Measurements from ENCODE around the gene SHMT2. TPM values are rescaled to one million over a fixed set of nuclear protein-coding genes. Genes with fewer than 3 reads are reported as not detected.

SHMT2 gene
- total RNA-seq, 1 donor from 2014 or later = 118 TPM

DNA sequence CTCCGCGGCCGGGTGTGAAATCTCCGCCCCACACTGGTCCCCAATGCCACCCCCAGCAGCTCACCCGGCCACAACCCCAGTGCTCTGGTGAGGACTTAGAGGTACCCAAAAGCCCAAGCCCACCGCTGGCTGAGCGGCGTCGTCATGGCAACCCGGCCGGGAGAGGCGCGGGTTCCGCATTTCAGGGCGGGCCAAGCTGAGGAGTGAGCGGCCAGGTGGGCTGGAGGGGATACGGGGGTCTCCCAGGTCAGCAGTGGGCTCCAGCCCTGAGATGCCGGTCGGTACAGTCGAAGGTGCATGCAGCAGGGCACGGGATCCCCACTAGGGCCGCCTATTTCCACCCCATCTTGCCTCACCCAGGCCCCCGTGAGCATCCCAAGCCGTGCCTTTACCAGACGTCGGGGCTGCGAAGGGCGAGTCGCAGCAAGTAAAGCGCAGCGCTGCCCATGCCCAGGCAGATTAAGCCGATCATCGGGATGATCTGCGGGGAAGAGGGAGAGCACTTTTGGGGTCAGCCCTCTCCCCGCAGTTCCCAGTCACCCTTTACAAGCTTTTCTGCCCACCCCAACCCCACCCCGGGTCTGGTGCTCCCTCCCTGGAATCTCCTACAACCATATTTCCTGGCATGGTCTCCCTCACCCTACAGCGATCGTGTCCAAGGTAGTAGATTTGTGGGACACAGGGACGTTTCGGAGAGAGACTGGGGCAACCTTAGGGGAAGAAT, 6.9 kb downstream of the SHMT2 start:
- TF ChIP-seq, protein P1, sequence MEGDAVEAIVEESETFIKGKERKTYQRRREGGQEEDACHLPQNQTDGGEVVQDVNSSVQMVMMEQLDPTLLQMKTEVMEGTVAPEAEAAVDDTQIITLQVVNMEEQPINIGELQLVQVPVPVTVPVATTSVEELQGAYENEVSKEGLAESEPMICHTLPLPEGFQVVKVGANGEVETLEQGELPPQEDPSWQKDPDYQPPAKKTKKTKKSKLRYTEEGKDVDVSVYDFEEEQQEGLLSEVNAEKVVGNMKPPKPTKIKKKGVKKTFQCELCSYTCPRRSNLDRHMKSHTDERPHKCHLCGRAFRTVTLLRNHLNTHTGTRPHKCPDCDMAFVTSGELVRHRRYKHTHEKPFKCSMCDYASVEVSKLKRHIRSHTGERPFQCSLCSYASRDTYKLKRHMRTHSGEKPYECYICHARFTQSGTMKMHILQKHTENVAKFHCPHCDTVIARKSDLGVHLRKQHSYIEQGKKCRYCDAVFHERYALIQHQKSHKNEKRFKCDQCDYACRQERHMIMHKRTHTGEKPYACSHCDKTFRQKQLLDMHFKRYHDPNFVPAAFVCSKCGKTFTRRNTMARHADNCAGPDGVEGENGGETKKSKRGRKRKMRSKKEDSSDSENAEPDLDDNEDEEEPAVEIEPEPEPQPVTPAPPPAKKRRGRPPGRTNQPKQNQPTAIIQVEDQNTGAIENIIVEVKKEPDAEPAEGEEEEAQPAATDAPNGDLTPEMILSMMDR (conservative IDR thresholded peaks at IDR 0.05; ENCODE audit: low read depth, low read length) = no peak
- H3K4me3 ChIP-seq (ENCODE audit: low read depth, low read length) = no peak overlapping the region
- DNase-seq (ENCODE audit: low read depth) = no peak

- DNase-seq (ENCODE audit: low read depth) = no peak
- TF ChIP-seq, protein P1 (conservative IDR thresholded peaks at IDR 0.05; ENCODE audit: low read depth, low read length) = no peak
- H3K4me3 ChIP-seq (ENCODE audit: low read depth, low read length) = no peak overlapping the region
These were observed 7.5 kb downstream of the SHMT2 start for GRCh38 chr12:57236925-57237595.

GRCh38 chr12:57237596-57237931, 8.1 kb downstream of the SHMT2 start:
- TF ChIP-seq, protein P1 (conservative IDR thresholded peaks at IDR 0.05; ENCODE audit: low read depth, low read length) = no peak
- no peak for DNase-seq (ENCODE audit: low read depth)

DNA sequence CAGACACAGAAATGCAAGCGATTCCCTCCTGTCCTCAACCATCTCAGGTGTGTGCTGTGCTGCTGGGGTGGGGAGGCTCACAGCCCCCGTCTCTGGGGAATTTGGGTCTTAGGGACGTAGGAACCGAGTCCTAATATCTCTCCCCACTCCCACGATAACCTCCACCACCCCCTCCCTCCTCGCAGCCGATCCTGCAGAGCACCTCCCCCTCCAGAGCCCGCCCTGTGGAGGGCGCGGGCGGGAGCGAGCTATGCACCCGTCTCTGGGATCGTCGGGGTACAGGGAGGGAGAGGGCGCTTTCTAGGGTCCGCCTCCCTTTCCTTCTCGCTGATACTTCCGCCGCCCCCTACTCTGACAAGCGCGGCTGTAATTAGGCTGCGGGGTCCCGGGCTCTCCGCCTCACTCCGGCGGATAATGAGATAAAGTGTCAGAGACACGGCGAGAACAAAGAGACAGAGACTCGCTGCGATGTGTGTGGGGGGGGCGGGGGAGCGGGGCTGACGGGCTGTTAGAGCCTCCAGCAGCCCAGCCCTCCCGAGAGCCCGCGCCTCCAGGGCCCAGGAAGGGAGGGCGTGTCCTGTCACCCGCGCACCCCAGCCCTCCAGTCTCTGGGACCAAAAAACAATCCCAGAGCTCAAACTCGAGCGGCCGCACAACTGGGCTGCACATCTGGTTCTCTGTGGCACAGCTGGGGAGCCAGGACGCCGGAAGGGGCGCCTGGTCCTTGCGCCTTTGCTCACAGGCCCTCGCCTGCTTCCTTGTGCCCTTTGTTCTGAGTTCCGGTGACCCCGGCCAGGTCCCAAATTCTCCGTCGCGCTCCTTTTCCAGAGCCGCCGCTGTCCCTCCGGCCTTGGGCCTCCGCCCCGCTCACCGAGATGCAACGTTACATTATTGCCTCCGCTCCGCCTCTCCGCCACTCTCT, 8.7 kb downstream of the SHMT2 start:
- H3K4me3 ChIP-seq (ENCODE audit: low read depth, low read length) = peak overlapping the region; percentile 46
- TF ChIP-seq, protein P1 (conservative IDR thresholded peaks at IDR 0.05; ENCODE audit: low read depth, low read length) = no peak
- DNase-seq (ENCODE audit: low read depth) = no peak

More at GRCh38 chr12:57237596-57237931, 8.1 kb downstream of the SHMT2 start:
- no peak overlapping the region for H3K4me3 ChIP-seq (ENCODE audit: low read depth, low read length)

DNA sequence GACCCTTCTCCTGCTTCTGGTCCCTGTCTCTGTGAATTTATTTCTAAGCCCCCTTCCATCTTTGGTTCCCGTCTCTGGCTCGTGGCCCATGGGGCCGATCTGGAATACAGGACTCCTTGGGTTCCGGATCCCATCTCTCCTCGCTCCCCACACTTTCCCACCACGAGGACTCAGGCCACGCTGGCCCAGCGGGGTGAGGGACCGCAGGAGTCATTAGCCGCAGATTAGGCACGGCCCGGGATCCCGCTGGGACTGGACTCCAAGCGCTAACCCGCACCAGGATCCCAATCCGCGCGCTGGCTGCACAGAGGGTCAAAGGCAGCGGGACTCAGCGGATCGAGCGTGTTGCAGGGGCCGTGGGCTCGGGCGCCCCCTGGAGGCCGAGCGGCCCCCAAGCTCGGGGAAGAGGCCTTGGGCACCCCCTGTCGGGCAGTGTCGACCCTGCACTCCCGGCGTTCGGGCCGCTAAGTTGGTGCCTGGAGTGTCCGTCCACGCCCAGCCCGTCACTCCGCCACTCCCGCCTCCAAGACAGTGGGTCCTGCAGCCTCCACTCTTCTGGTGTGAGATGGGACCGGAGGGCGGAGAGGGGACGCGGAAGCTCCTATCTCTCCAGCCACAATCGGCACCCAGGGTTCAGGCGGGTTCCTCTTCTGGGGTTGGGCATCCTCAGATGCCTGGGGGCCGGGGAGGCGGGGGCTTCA, 9.5 kb downstream of the SHMT2 start:
- no peak for DNase-seq (ENCODE audit: low read depth)
- H3K4me3 ChIP-seq (ENCODE audit: low read depth, low read length) = peak overlapping the region; percentile 46
- TF ChIP-seq, protein P1 (conservative IDR thresholded peaks at IDR 0.05; ENCODE audit: low read depth, low read length) = peak; percentile 100

DNA sequence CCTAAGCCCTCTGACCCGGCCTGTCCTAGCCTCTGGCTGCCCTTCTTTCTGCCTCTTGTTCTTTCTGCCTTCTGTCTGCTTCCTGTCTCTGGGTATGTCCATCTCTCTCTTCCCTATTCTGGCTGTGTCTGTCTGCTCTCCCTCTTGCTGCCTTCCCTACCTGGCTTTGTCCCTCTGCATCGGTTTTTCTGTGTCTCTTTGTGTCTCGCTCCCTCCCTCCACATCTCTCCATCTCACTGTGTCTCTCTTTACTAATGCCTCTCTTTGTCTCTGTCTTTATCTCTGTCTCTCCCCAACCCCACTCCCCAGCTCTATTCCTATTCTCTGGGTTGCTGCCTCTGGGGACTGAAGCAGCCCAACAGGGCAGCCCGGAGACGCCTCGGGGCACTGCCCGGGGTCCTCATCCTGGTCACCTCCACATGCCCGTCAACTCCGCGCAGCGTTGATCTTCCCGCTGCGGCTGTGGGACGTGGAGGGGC, 10.1 kb downstream of the SHMT2 start:
- TF ChIP-seq, protein P1 (conservative IDR thresholded peaks at IDR 0.05; ENCODE audit: low read depth, low read length) = no peak
- DNase-seq (ENCODE audit: low read depth) = no peak
- peak overlapping the region; percentile 50 for H3K4me3 ChIP-seq (ENCODE audit: low read depth, low read length)
